Esophagus (tissue), 2 donors: ENCODE data around the gene F7. TPM values are rescaled to one million over a fixed set of nuclear protein-coding genes. Genes with fewer than 3 reads are reported as not detected.

ENCODE experiments used
- H3K27ac ChIP-seq, 2 donors: one replicate each; pipeline ENCODE4 v1.5.1; 2013; ENCODE audit warnings: low read depth in 2 of 2, mild to moderate bottlenecking in 2 of 2, inconsistent platforms in 1 of 2, low read length in 1 of 2, moderate library complexity in 1 of 2
- H3K27me3 ChIP-seq, 2 donors: one replicate each; pipeline ENCODE4 v1.6.1; 2013; ENCODE audit warnings: low read length in 2 of 2, control low read depth in 1 of 2, mild to moderate bottlenecking in 1 of 2; ENCODE audit not compliant: insufficient read depth in 2 of 2, control insufficient read depth in 1 of 2
- H3K36me3 ChIP-seq, 2 donors: one replicate each; pipeline ENCODE4 v1.6.1; 2013; ENCODE audit warnings: low read length in 1 of 2; ENCODE audit not compliant: control insufficient read depth in 2 of 2, insufficient read depth in 2 of 2
- H3K4me1 ChIP-seq, 2 donors: one replicate each; pipeline ENCODE4 v1.6.1; 2013; ENCODE audit warnings: low read length in 1 of 2; ENCODE audit not compliant: control insufficient read depth in 2 of 2, insufficient read depth in 2 of 2
- H3K4me3 ChIP-seq, 2 donors: one replicate each; pipeline ENCODE4 v1.5.1; 2013; ENCODE audit warnings: low read length in 2 of 2, mild to moderate bottlenecking in 2 of 2, low read depth in 1 of 2, moderate library complexity in 1 of 2
- H3K9me3 ChIP-seq, 2 donors: one replicate each; pipeline ENCODE4 v1.6.1; 2013; ENCODE audit warnings: mild to moderate bottlenecking in 2 of 2, low read depth in 1 of 2, low read length in 1 of 2, moderate library complexity in 1 of 2; ENCODE audit not compliant: control insufficient read depth in 2 of 2, insufficient read depth in 1 of 2
- WGBS, 2 donors: extraction: QIAGEN DNeasy Blood & Tissue Kit; methylation state at CpG; one replicate each; pipeline ENCODE4 v1.1.7; 2013; 5-methylcytosine and 5-hydroxymethylcytosine counted together
- polyA plus RNA-seq, 2 donors: library from polyadenylated mRNA; stranded (reverse); fragments of 200-250 nt; gene quantifications; one replicate each; pipeline ENCODE4 v1.2.3, GENCODE V29; 2013
- donor health status: healthy with polysubstance abuse.
- donor health status: Bipolar disorder and iron deficiency.

Gene F7
- polyA plus RNA-seq, 2 donors, result 0.01 TPM; not detected in 1

DNA sequence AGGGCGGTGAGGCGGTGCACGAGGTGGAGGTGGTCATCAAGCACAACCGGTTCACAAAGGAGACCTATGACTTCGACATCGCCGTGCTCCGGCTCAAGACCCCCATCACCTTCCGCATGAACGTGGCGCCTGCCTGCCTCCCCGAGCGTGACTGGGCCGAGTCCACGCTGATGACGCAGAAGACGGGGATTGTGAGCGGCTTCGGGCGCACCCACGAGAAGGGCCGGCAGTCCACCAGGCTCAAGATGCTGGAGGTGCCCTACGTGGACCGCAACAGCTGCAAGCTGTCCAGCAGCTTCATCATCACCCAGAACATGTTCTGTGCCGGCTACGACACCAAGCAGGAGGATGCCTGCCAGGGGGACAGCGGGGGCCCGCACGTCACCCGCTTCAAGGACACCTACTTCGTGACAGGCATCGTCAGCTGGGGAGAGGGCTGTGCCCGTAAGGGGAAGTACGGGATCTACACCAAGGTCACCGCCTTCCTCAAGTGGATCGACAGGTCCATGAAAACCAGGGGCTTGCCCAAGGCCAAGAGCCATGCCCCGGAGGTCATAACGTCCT lies 43.4 kb downstream of the F7 start:
- H3K27ac ChIP-seq, result no peak overlapping the region
- no peaks in the 10 kb centered on the region for H3K36me3 ChIP-seq
- no peaks in the 10 kb centered on the region for H3K27me3 ChIP-seq
- no peaks in the 10 kb centered on the region for H3K9me3 ChIP-seq
- whole genome bisulfite sequencing, 2 donors, result 94 to 95% methylated on average over 38 of the region's 38 CpGs
- no peak overlapping the region for H3K4me3 ChIP-seq
- H3K4me1 ChIP-seq, result peaks cover 0 to 8% of the 10 kb centered on the region in 2 donors

DNA sequence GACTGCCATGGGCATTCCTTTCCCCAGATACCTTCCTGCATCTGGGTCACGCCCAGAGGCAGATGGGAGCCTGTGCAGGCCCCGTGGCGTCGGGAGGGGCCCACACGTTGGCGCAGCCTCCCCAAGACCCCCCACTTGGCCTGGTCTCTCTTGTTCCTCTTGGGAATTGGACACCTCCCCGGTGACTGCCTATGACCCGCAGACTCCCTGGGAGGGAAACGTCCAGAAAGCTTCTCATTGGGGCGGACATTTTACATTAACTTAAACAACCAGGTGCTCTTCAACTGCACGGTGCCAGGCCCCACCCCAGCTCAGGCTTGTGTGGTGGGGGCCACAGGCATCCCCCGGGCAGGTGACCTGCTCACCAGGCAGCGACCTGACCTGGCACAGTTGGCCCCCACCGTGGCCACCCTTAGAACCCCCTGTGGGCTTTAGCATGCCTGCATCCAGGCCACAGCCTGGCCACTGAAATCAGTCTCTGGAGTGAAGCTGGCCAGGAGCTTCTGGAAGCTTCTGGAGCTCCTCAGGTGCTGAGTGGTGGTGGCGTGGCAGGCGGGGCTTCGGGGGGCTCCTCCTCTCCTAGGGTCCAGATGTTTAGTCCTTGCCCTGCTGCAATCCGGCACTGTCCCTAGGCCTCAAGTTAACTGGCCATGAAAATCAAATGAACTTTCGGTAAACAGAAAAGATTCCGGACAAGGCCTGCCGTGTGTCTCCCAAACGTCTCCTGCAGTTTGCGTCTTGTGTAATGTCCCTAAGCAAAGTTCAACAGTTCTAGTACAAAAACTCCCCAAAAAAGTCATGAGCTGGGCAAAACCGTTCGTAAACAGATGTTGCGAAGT lies 44.3 kb downstream of the F7 start:
- H3K4me3 ChIP-seq, result no peak overlapping the region
- peaks cover 0 to 8% of the 10 kb centered on the region in 2 donors for H3K4me1 ChIP-seq
- H3K9me3 ChIP-seq, result no peaks in the 10 kb centered on the region
- H3K27ac ChIP-seq, result no peak overlapping the region
- H3K36me3 ChIP-seq, result no peaks in the 10 kb centered on the region
- WGBS, 2 donors, result 89% methylated on average over 26 of the region's 26 CpGs
- H3K27me3 ChIP-seq, result no peaks in the 10 kb centered on the region

DNA sequence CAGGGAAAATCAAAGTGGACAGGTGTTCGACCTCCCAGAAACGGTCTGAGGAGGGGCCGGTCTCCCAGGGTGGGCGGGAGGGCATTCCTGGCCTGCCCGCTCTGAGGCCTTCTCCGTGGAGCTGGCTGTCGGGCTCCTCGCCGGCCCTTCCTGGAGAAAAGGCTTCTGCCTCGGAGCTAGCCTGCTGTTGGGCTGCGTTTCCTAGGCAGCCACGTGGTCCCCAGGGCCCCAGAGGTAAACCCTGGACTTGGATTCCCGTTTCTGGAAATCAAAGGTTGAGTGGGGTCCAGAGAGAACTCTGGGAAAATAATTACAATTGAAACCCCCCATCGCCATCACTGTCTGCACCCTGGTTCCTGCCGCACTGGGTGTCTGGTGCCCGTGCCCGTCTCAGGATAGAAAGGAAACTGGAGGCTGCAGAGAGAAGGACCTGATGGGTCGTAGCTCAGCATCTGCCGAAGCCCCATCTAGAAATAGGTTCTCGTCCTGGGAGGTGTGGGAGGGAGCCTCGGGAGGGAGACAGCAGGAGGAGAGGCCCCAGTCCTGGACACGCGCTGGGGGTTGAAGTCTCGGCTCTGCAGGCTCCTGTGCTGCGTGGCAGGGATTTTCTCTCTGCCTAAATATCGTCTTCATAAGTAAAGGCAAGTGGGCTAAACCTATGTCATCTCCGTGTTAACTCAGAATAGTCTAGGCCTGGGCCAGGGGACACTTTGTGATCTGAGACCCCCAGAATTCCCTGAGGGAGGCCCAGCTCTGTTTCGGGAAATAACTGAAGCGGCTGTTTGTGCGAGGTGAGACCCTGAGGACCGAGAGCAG lies 45.2 kb downstream of the F7 start:
- Histone ChIP-seq H3K27ac (no peak overlapping the region), H3K27me3 (no peaks in the 10 kb centered on the region), H3K36me3 (no peaks in the 10 kb centered on the region), H3K9me3 (no peaks in the 10 kb centered on the region), H3K4me1 (peaks cover 0 to 8% of the 10 kb centered on the region in 2 donors), H3K4me3 (no peak overlapping the region)
- WGBS, 2 donors, result 89 to 90% methylated on average over 31 of the region's 31 CpGs

DNA sequence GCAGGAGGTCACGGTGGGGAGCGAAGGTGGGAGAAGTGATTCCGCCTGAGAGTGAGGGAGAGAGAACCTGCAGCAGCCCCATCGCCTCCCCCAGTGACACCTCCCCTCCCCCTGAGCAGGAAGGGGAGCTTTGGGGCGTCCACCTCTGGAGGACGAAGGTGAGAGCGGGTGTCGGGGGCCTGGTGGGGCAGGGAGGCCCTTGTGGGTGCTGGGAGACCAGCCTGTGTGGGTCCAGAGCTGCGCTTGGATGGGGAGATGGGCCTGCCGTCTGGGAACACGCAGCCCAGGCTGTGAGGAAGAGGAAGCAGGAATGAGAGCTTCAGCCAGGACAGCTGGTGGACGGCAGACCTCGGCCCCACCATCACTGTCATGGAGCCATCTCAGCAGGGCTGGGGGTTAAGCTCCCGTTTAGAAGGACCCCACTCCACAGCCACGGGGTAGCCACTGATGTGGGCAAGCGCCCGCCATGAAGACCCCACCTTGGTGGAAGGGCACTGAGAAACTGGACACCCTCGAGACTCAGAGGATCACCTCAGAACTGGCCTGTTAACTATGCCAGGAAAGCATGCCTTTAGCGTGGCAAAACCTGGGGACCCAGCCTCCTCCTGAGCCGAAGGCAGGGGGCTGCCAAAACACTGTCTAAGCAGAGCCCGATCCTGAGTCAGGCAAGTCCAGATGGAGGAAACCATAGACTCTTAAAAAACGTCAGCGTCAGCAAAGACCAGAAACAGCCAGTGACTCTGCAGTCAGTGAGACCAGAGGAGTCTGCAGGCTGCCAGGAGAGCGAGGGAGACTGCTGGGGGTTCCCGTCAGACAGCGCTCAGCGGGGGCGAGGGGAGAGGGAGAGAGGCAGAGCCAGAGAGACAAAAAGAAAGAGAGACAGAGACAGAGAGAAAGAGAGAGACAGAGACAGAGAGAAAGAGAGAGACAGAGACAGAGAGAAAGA lies 46.4 kb downstream of the F7 start:
- no peaks in the 10 kb centered on the region for H3K9me3 ChIP-seq
- H3K27me3 ChIP-seq, result no peaks in the 10 kb centered on the region
- no peak overlapping the region for H3K4me3 ChIP-seq
- peaks cover 0 to 8% of the 10 kb centered on the region in 2 donors for H3K4me1 ChIP-seq
- no peak overlapping the region for H3K27ac ChIP-seq
- 69 to 70% methylated on average over 28 of the region's 28 CpGs for WGBS, 2 donors
- no peaks in the 10 kb centered on the region for H3K36me3 ChIP-seq

DNA sequence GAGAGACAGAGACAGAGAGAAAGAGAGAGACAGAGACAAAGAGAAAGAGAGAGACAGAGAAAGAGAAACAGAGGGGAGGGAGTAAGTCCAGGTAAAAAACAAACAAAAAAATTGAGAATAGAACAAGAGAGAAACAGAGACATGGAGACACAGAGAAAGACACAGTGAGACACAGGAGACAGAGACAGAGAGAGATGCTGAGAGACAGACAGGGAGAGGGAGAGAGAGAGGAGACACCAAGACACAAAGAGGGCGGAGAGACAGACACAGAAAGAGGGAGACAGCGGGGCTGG lies 47.0 kb downstream of the F7 start:
- Histone ChIP-seq H3K9me3 (no peaks in the 10 kb centered on the region), H3K36me3 (no peaks in the 10 kb centered on the region), H3K4me1 (peaks cover 0 to 8% of the 10 kb centered on the region in 2 donors), H3K4me3 (peak overlapping the region in 1 of 2 donors; percentile 41), H3K27me3 (no peaks in the 10 kb centered on the region), H3K27ac (no peak overlapping the region)
- WGBS, 2 donors, result 36 to 67% methylated on average over 2 of the region's 2 CpGs

DNA sequence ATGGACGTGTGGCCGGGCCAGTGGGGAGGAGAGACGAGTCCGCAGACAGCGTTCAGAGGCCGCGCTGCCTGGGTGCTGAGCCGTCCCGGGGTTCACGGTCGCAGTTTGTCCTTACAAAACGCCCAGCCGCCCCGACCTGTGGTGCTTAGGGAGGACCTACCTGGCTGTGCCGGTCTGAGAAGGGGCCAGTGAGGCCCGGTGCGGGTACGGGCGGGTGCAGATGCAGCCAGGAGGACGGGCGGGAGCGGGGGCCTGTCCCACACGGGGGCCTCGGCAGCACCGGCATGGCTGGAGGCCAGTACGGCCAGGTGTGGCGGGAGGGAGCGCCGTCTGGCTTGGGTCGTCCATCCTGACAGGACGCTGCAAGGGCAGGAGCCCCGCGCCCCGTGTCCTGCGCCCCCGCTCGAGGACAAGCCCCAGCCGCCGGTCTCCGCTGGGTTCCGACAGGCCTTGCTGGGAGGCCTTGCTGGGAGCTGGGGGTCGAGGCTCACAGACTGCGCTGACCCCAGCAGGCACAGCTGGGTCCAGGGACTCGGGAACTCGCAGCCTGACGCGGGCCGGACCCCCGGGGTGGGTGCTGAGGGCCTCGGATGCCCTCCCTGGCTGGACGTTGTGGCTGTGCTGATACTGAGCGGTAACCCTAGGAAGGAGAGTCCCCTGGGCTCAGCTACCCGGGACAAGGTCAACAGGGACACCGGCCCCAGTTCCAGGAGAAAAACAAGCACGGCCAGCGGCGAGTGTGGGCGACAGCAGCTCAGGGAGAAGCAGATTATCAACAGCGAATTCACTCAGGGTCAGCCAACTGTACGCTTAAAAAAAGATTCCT lies 47.6 kb downstream of the F7 start:
- Histone ChIP-seq H3K27ac (peak overlapping the region; percentile 34 to 78), H3K4me3 (peak overlapping the region; percentile 41 to 45), H3K27me3 (no peaks in the 10 kb centered on the region), H3K36me3 (no peaks in the 10 kb centered on the region), H3K4me1 (peaks cover 0 to 8% of the 10 kb centered on the region in 2 donors), H3K9me3 (no peaks in the 10 kb centered on the region)
- WGBS, 2 donors, result 12 to 16% methylated on average over 60 of the region's 60 CpGs

DNA sequence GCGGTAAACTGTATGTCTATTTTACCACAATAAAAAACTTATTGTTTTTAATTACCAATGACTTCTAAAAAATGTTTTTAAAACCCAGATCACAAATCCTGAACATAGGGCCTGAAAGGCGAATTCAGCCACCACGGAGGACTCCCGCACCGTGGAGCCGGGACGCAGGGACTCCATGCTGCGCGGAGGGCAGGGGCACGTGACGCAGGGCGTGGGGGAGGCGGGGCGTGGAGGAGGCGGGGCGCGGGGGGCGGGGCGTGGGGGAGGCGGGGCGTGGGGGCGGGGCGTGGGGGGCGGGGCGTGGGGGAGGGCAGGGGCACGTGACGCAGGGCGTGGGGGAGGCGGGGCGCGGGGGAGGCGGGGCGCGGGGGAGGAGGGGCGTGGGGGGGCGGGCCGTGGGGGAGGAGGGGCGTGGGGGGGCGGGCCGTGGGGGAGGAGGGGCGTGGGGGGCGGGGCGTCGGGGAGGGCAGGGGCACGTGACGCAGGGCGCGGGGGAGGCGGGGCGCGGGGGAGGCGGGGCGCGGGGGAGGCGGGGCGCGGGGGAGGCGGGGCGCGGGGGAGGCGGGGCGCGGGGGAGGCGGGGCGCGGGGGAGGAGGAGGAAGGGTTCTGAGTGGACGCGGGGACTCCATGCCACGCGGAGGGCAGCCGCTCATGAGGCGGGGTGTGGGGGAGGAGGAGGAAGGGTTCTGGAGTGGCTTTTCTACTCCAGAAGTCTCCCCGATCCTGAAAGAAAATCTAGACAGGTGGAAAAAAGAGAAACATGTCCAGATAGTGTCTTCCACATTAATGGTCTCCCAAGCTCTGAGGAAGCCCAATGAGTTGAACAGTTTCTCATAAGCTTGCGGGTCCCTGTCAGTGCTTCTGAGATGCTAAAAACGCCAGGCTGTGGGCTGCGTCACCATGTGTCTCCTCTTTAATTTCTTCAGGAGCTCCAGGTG lies 48.5 kb downstream of the F7 start:
- Histone ChIP-seq H3K4me3 (peak overlapping the region in 1 of 2 donors; percentile 41), H3K27ac (peak overlapping the region in 1 of 2 donors; percentile 34), H3K36me3 (no peaks in the 10 kb centered on the region), H3K27me3 (no peaks in the 10 kb centered on the region), H3K4me1 (peaks cover 0 to 8% of the 10 kb centered on the region in 2 donors), H3K9me3 (no peaks in the 10 kb centered on the region)
- WGBS, 2 donors, result 6 to 7% methylated on average over 22 to 34 of the region's 76 CpGs

DNA sequence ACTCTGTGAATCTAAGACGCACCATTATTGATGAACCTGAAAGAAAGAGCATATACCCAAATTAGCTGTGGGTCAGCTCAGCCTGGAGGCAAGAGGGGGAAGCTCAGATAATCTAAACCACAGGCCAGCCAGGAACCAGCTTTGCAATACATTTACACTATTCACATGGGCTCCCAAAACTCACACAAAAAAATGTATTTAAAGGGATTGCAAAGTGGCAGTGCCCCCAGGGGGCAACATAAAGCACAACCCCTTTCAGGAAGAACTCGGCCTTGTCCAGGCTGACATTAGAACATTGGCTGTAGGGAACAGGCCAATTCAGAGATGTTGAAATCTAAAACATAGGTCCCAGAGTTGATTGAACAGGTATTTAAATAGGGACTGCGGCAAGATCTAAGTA lies 49.6 kb downstream of the F7 start:
- no peak overlapping the region for H3K27ac ChIP-seq
- peaks cover 0 to 8% of the 10 kb centered on the region in 2 donors for H3K4me1 ChIP-seq
- H3K36me3 ChIP-seq, result no peaks in the 10 kb centered on the region
- no peak overlapping the region for H3K4me3 ChIP-seq
- H3K27me3 ChIP-seq, result no peaks in the 10 kb centered on the region
- 91 to 92% methylated on average over 3 of the region's 3 CpGs for WGBS, 2 donors
- no peaks in the 10 kb centered on the region for H3K9me3 ChIP-seq
